NCI-H146 treated with DMSO at 0.1 percent for 48 hours (cell line): ENCODE measurements around the gene TMEM255B.

Experiments
- DNase-seq: peaks from one replicate; lab custom pipeline; 2025; ENCODE audit not compliant: unreplicated experiment; lab: John Stamatoyannopoulos, UW

TMEM255B gene

GRCh38 chr13:113859311-113860050 is 100.5 kb downstream of the TMEM255B start:
- no peak for DNase-seq

GRCh38 chr13:113860051-113860664 is 101.1 kb downstream of the TMEM255B start:
- peak; percentile 19 for DNase-seq

GRCh38 chr13:113860665-113861432 is 101.8 kb downstream of the TMEM255B start:
- no peak for DNase-seq

GRCh38 chr13:113861433-113862030 is 102.5 kb downstream of the TMEM255B start:
- DNase-seq: no peak

GRCh38 chr13:113862191-113862930 is 103.3 kb downstream of the TMEM255B start:
- no peak for DNase-seq

- DNase-seq: no peak
These were observed 104.0 kb downstream of the TMEM255B start for GRCh38 chr13:113862931-113863523.

- no peak for DNase-seq
These were observed 104.7 kb downstream of the TMEM255B start, which contains the start of gene GAS6 for GRCh38 chr13:113863524-113864272. GAS6 (minus strand) TSS chr13:113864076; CDS start chr13:113863920, 156 bp downstream.

GRCh38 chr13:113864273-113864890 is 105.4 kb downstream of the TMEM255B start:
- DNase-seq: no peak

GRCh38 chr13:113865427-113865826 is 106.4 kb downstream of the TMEM255B start:
- no peak for DNase-seq
